Peyer's patch (tissue), 4 donors: Measurements from ENCODE around the gene ARPC1A.

Experiments used
- CTCF ChIP-seq, 6 experiments: fragments of 450-650 bp in 4 of 6; fragments of 200-600 bp in 2 of 6; sonication (generic) in 1 of 6; IDR thresholded peaks; one replicate each; pipeline ENCODE4 v1.5.1; 2017 to 2019; ENCODE audit warnings: antibody characterized with exemption in 6 of 6, mild to moderate bottlenecking in 3 of 6, moderate library complexity in 1 of 6
- POLR2A ChIP-seq, 2 donors: fragments of 450-650 bp; IDR thresholded peaks; one replicate each; pipeline ENCODE4 v1.5.1; 2017; ENCODE audit warnings: antibody characterized with exemption in 2 of 2, mild to moderate bottlenecking in 2 of 2, moderate library complexity in 2 of 2

DNA sequence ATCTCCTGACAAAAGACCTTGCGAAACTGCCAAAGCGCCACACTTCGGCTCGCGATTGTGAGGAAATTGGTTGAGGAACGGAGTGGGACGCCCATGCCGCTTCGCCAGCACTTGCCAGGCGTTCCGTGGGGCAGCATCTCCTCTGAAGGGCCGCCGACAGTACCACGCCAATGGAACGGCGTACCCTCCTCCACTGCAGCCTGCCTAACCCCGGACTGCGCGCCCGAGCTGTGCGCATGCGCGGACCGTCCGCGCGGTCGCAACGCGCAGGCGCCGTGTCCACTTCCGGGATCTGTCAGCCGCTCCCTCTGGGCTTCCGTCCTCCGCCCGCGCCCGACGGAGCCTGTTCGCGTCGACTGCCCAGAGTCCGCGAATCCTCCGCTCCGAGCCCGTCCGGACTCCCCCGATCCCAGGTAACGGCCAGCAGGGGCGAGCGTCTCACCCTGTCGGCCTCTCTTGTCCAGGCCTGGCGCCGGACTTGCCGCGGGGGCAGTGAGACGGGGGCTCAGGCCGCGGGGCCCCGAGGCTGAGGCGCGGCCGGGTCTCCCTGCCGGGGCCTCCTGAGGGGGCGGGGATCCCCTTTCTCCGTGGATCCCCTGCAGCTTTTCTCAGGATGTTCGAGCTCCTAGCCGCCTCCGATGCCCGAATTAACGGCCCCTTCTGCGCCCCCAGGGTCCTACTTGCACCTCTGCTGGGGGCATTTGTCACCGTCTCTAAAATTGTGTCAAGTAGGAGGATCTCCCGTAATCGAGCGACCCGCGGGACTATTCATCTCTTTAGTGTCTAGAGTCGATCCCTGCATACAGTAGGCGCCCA lies at the start of gene ARPC1A:
- TF ChIP-seq CTCF (IDR thresholded peaks at IDR 0.05) = peak in 3 of 6 experiments; percentile 36 to 45 (median 41)
- peak; percentile 86 to 88 for TF ChIP-seq POLR2A (IDR thresholded peaks at IDR 0.05)
